Common myeloid progenitor, CD34-positive (primary cell): ENCODE results near the gene CAMK1D.

Source experiments
- CTCF ChIA-PET: fragments of 350-600 bp; sonication (Branson Sonifier 250); formaldehyde crosslinking; loops from one replicate; lab custom pipeline; 2021; ENCODE audit warnings: antibody characterized with exemption; lab: Charles Lee
- POLR2A ChIA-PET: fragments of 350-600 bp; sonication (Branson Sonifier 250); formaldehyde crosslinking; loops from one replicate; lab custom pipeline; 2021; ENCODE audit warnings: antibody characterized with exemption; lab: Charles Lee
- DNase-seq, 3 donors: peaks; one replicate each; pipeline versions ENCODE4 v3.0.0 to v3.0.0-alpha.2; 2013
- H3K27ac ChIP-seq, 2 experiments: 1 replicate in 1 of 2; 2 replicates in 1 of 2; pipeline ENCODE4 v1.7.0; 2013; ENCODE audit warnings: inconsistent platforms in 2 of 2, low read length in 2 of 2, mild to moderate bottlenecking in 2 of 2, low read depth in 1 of 2, moderate library complexity in 1 of 2; ENCODE audit not compliant: severe bottlenecking in 2 of 2, insufficient read depth in 1 of 2, poor library complexity in 1 of 2
- H3K27me3 ChIP-seq, 5 experiments: replicated peaks in 2 of 5; 1 replicate in 3 of 5; 2 replicates in 2 of 5; pipeline versions ENCODE4 v1.6.1 to v1.7.0; 2013; ENCODE audit warnings: low read length in 4 of 5, mild to moderate bottlenecking in 2 of 5, moderate library complexity in 2 of 5, inconsistent platforms in 1 of 5; ENCODE audit not compliant: insufficient read depth in 5 of 5, control insufficient read depth in 4 of 5
- H3K36me3 ChIP-seq, 4 experiments: 1 replicate in 2 of 4; 2 replicates in 2 of 4; pipeline versions ENCODE4 v1.6.1 to v1.7.0; 2013; ENCODE audit warnings: low read length in 3 of 4, control low read depth in 1 of 4, mild to moderate bottlenecking in 1 of 4; ENCODE audit not compliant: control insufficient read depth in 4 of 4, insufficient read depth in 4 of 4
- H3K4me1 ChIP-seq, 4 experiments: 1 replicate in 3 of 4; 2 replicates in 1 of 4; pipeline versions ENCODE4 v1.6.1 to v1.7.1; 2013; ENCODE audit warnings: low read length in 3 of 4, mild to moderate bottlenecking in 3 of 4, control low read depth in 1 of 4, inconsistent platforms in 1 of 4, moderate library complexity in 1 of 4; ENCODE audit not compliant: control insufficient read depth in 4 of 4, insufficient read depth in 4 of 4; ENCODE audit errors: control extremely low read depth in 1 of 4
- H3K4me3 ChIP-seq, 7 experiments: 1 replicate in 4 of 7; 2 replicates in 3 of 7; pipeline versions ENCODE4 v1.5.1 to v1.7.0; 2013; ENCODE audit warnings: mild to moderate bottlenecking in 7 of 7, low read length in 6 of 7, moderate library complexity in 6 of 7, inconsistent platforms in 2 of 7, low read depth in 2 of 7, control low read depth in 1 of 7; ENCODE audit not compliant: insufficient read depth in 4 of 7, control insufficient read depth in 1 of 7; ENCODE audit errors: extremely low read depth in 1 of 7
- H3K9me3 ChIP-seq, 5 experiments: 1 replicate in 4 of 5; 2 replicates in 1 of 5; pipeline versions ENCODE4 v1.6.1 to v1.7.1; 2013; ENCODE audit warnings: low read length in 4 of 5, mild to moderate bottlenecking in 2 of 5, inconsistent platforms in 1 of 5, low read depth in 1 of 5, moderate library complexity in 1 of 5; ENCODE audit not compliant: control insufficient read depth in 4 of 5, insufficient read depth in 2 of 5; ENCODE audit errors: control extremely low read depth in 1 of 5
- WGBS: methylation state at CpG from one replicate; pipeline ENCODE4 v1.1.5; 2013; ENCODE audit not compliant: insufficient coverage; 5-methylcytosine and 5-hydroxymethylcytosine counted together

The CAMK1D gene

DNA sequence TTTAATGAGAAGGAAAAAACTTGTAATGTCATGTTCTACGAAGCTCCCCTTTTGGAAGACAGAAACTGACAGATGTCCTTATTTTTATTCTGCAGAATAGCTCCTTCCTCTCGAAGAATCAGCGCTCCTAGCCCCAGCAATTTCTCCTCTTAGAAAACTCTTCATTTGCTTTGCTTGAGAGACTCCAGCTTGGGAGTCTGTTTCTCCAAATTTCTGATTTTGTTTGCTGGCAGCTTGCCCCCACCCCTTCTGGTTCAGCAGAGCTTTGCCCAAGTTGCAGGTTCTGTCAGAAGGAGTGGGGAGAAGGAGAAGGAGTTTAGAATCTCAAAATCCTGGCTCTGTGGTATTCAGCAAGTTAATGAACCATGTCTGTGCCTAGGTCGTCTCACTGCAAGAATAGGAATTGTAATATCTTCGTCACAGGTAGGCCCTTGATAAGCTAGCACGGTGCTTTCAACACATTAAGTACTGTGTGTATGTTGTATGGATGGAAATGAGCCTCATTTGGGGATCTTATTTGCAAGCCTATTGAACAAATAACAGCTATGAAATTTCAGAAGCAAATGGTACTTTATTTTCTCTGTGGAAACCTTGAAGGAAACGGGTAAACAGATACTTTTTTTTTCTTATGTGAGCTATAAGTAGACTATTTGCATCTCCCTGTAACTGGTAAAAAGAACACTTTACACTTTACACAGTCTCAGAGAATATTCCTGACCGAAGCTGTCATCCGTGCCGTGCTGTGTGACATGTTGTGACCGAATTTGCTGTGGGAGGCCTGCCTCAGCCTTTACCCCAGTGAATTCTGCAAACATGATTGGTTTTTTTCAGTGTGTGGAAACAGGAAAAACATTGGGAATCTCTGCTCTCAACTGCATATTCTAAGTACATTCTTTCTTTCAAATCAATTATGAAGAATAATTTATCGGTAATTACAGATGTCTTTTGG lies 290.9 kb downstream of the CAMK1D start:
- H3K36me3 ChIP-seq: no peaks in the 10 kb centered on the region
- ChIA-PET POLR2A (no interaction called here), CTCF (interaction anchor here (0.6 to 2.5 kb wide), 4 partner anchors 13 to 426 kb away, joined by 3 to 12 read pairs (median 4); no protein-coding TSS in a partner anchor)
- no peaks in the 10 kb centered on the region for H3K9me3 ChIP-seq
- no peak overlapping the region for H3K4me3 ChIP-seq
- no peak for DNase-seq
- WGBS: 91% methylated on average over 6 of the region's 12 CpGs
- no peaks in the 10 kb centered on the region for H3K27me3 ChIP-seq
- no peak overlapping the region for H3K27ac ChIP-seq
- H3K4me1 ChIP-seq: peaks cover 0 to 31% (median 14%) of the 10 kb centered on the region in 4 experiments

DNA sequence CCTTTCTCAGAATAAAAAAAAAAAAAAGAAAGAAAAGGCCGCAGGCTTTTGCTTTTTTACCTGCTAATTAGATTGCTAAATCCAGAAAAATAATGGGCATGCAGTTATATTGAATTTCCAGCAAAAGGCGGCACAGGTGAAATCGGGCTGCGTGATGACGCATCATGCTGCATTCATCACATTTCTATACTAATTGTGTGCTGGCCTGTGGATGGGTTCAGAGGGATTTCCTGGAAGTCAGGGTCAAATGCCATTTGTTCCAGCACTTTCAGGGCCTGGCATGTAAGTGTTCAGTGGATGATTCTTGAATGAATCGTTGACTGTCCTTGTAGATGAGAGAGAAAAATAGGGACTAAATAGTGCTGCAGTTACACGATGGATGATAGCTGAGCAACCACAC lies 292.7 kb downstream of the CAMK1D start:
- Histone ChIP-seq H3K36me3 (no peaks in the 10 kb centered on the region), H3K9me3 (no peaks in the 10 kb centered on the region), H3K4me3 (no peak overlapping the region), H3K27ac (no peak overlapping the region), H3K4me1 (peaks cover 0 to 17% (median 11%) of the 10 kb centered on the region in 4 experiments), H3K27me3 (no peaks in the 10 kb centered on the region)
- ChIA-PET CTCF (no interaction called here), POLR2A (no interaction called here)
- 100% methylated on average over 2 of the region's 7 CpGs for WGBS
- no peak for DNase-seq

- Histone ChIP-seq H3K36me3 (no peaks in the 10 kb centered on the region), H3K4me1 (peaks cover 0 to 7% (median 3%) of the 10 kb centered on the region in 4 experiments), H3K27me3 (no peaks in the 10 kb centered on the region), H3K27ac (no peak overlapping the region), H3K9me3 (no peaks in the 10 kb centered on the region), H3K4me3 (no peak overlapping the region)
- POLR2A ChIA-PET: no interaction called here
- 94% methylated on average over 10 of the region's 17 CpGs for WGBS
- CTCF ChIA-PET: interaction anchor here (1.0 to 2.2 kb wide), 3 partner anchors 9 to 71 kb away, joined by 3 to 12 read pairs (median 4); no protein-coding TSS in a partner anchor
- DNase-seq: no peak
Measured at GRCh38 chr10:12643279-12643678, 293.9 kb downstream of the CAMK1D start.

DNA sequence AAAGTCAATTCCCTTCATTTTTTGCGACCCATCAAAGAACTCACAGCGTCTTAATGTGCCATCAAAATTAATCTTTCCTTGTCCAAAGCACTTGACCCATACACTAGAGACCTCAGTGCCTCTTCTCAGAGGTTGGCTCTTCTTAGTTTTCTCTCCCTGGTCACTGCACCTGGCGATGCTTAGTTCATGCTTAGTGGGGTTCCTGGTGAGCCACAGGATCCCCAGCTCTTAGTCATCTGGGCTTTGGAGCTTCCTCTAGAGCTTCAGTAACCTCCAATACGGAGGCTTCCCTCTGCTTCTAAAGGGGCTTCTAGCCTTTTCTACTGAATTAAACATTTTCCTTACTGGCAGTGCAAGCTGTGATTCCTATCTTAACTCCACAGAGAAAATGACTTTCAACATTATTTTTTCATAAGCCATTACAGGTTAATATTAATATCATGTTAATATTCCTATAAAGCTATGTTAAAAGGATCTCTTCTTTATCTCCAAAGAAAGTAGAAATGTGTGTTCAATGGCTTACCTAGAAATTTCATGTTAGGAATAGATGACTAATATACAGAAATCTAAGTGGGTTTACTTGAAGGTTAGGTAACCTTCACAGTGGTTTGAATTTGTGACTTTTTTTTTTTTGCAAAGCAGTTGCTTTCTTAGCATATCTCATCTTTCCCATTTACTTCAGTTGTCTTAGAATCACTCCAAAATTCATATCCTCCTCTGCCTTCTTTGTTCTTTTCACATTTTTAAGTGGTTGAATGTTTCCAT lies 295.2 kb downstream of the CAMK1D start:
- ChIA-PET CTCF (interaction anchor here (1.0 to 2.2 kb wide), 3 partner anchors 8 to 70 kb away, joined by 3 to 12 read pairs (median 4); no protein-coding TSS in a partner anchor), POLR2A (interaction anchor here (0.6 kb wide), 1 partner anchor 22 kb away, joined by 3 read pairs; no protein-coding TSS in a partner anchor)
- Histone ChIP-seq H3K4me3 (no peak overlapping the region), H3K4me1 (peaks cover 0 to 4% (median 0%) of the 10 kb centered on the region in 4 experiments), H3K36me3 (peaks cover 0 to under 1% (median 0%) of the 10 kb centered on the region in 4 experiments), H3K9me3 (no peaks in the 10 kb centered on the region), H3K27ac (no peak overlapping the region), H3K27me3 (no peaks in the 10 kb centered on the region)
- 97% methylated on average over 4 of the region's 4 CpGs for WGBS
- DNase-seq: peak in 2 of 3 donors; percentile 14 to 20

- CTCF ChIA-PET: interaction anchor here (0.6 to 3.2 kb wide), 5 partner anchors 10 to 395 kb away, joined by 3 to 17 read pairs (median 4); no protein-coding TSS in a partner anchor
- Histone ChIP-seq H3K27me3 (no peaks in the 10 kb centered on the region), H3K9me3 (no peaks in the 10 kb centered on the region), H3K4me3 (no peak overlapping the region), H3K4me1 (peaks cover 0 to 4% (median 0%) of the 10 kb centered on the region in 4 experiments), H3K27ac (no peak overlapping the region), H3K36me3 (peaks cover 0 to 7% (median 1%) of the 10 kb centered on the region in 4 experiments)
- DNase-seq: no peak
- POLR2A ChIA-PET: interaction anchor here (0.5 kb wide), 1 partner anchor 73 kb away, joined by 12 read pairs; no protein-coding TSS in a partner anchor
- 95% methylated on average over 11 of the region's 11 CpGs for WGBS
Measured at GRCh38 chr10:12645449-12645848, 296.1 kb downstream of the CAMK1D start.

DNA sequence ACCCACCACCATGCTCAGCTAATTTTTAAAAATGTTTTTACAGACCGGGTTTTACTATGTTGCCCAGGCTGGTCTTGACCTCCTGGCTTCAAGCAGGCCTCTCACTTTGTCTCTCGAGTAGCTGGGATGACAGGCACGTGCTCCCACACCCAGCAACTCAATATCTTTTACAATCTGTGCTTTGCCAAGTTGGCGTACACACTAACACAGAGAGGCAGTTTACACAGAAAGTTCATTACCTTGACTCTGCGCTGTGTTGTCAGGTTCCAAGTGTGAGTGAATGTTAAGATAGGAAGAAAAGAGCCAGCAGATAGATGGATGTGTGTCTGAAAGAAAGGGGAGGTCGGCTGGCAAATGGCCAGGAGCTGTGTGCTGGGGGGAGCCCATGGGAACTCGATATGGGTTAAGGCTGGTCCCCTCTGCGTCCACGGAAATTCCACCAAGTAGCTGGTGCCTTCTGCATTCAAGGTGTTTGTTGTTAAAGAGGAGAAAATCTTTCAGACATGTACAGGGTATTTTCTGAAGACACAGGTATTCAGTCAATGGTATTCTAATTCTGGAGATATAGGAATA lies 299.8 kb downstream of the CAMK1D start:
- Histone ChIP-seq H3K9me3 (peaks cover 0 to 6% (median 4%) of the 10 kb centered on the region in 5 experiments), H3K27me3 (no peaks in the 10 kb centered on the region), H3K4me3 (no peak overlapping the region), H3K27ac (no peak overlapping the region), H3K4me1 (peaks cover 0 to 4% (median 0%) of the 10 kb centered on the region in 4 experiments), H3K36me3 (peaks cover 0 to 11% (median 5%) of the 10 kb centered on the region in 4 experiments)
- DNase-seq: no peak
- ChIA-PET CTCF (interaction anchor here (1.1 to 3.2 kb wide), 2 partner anchors 7 to 56 kb away, joined by 3 to 17 read pairs; no protein-coding TSS in a partner anchor), POLR2A (no interaction called here)
- 93% methylated on average over 7 of the region's 9 CpGs for WGBS
